ENCODE data around the gene ZNF444. TPM values are rescaled to one million over a fixed set of nuclear protein-coding genes. Genes with fewer than 3 reads are reported as not detected.

The ZNF444 gene
- total and polyA plus RNA-seq, 2 of the 4 experiments (the other 2 are of a cell fraction) = 2.5 to 20.3 TPM

DNA sequence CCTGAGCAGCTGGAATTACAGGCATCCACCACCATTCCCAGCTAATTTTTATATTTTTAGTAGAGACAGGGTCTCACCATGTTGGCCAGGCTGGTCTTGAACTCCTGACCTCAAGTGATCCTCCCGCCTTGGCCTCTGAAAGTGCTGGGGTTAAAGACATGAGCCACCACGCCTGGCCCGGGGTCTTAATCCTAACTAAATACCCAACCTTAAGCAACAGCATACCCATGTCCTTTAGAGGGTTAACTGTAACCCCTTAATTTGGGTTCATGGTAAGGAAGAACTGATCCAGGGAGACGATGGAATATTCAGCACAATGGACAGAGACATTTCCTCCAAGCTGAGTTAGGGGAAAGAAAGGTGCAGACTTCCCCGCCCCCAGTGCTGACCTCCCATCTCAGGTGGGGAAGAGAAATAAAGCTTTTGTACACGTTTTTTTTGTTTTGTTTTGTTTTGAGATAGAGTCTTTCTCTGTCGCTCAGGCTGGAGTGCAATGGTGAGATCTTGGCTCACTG is 26.0 kb downstream of the ZNF444 start:
- H3K4me2 ChIP-seq (ENCODE audit: low read depth, low read length) = no peak overlapping the region
- in situ Hi-C loops (cut with MboI; ENCODE audit: low sequenced_read_pairs) = loop anchor here (5.0 kb wide), 1 partner anchor 85 kb away; no protein-coding TSS in a partner anchor
- H2BK15ac ChIP-seq (ENCODE audit: low read depth, low read length) = no peak overlapping the region
- ChIA-PET CTCF (interaction anchor here (1.3 to 1.8 kb wide), 2 partner anchors 86 to 101 kb away, joined by 4 to 8 read pairs; no protein-coding TSS in a partner anchor), POLR2A (ENCODE audit: unreplicated experiment) (no interaction called here)
- H3K23ac ChIP-seq (ENCODE audit: low read depth, low read length) = no peak overlapping the region
- H4K91ac ChIP-seq (ENCODE audit: insufficient read depth, low read depth, low read length) = no peak overlapping the region
- H3K4me3 ChIP-seq (ENCODE audit: insufficient read depth, low read depth, low read length) = no peak overlapping the region
- no peak overlapping the region for H2AK5ac ChIP-seq (ENCODE audit: low read depth, low read length)
- H3K79me1 ChIP-seq (ENCODE audit: low read depth in 1 of 2, low read length in 2 of 2) = no peaks in the 10 kb centered on the region
- H2AK9ac ChIP-seq (replicated peaks; ENCODE audit: low read depth, low read length, poor library complexity) = no peak overlapping the region
- no peak overlapping the region for H2BK20ac ChIP-seq (ENCODE audit: low read depth, low read length)
- H3K9me3 ChIP-seq (ENCODE audit: control insufficient read depth, insufficient read depth, low read length) = no peaks in the 10 kb centered on the region
- H3K9ac ChIP-seq (ENCODE audit: low read depth, low read length) = no peak overlapping the region
- no TSS peak for BruUV-seq (replicated peaks)
- H3K56ac ChIP-seq (ENCODE audit: extremely low read depth, insufficient read depth, low read length) = no peak overlapping the region
- H3K4me1 ChIP-seq (ENCODE audit: control insufficient read depth, insufficient read depth, low read length) = no peaks in the 10 kb centered on the region
- no peaks in the 10 kb centered on the region for H4K20me1 ChIP-seq (ENCODE audit: insufficient read depth, low read length)
- no peaks in the 10 kb centered on the region for H3K27me3 ChIP-seq (ENCODE audit: control insufficient read depth, insufficient read depth, low read length)
- TF ChIP-seq BHLHE40 (IDR thresholded peaks at IDR 0.05; ENCODE audit: low read depth, low read length) (no peak), MAFK (IDR thresholded peaks at IDR 0.05; ENCODE audit: low read depth, low read length) (no peak), CHD1 (IDR thresholded peaks at IDR 0.05; ENCODE audit: low read depth, low read length) (no peak), MXI1 (IDR thresholded peaks at IDR 0.05; ENCODE audit: borderline replicate concordance, low read depth, low read length) (no peak), NFE2L2 (IDR thresholded peaks at IDR 0.05; ENCODE audit: low read depth, low read length) (no peak), CEBPB (IDR thresholded peaks at IDR 0.05; ENCODE audit: low read depth, low read length) (no peak), MAZ (IDR thresholded peaks at IDR 0.05; ENCODE audit: borderline replicate concordance, low read depth, low read length) (no peak), SMC3 (IDR thresholded peaks at IDR 0.05; ENCODE audit: low read depth, low read length) (no peak), RAD21 (IDR thresholded peaks at IDR 0.05; ENCODE audit: low read length) (no peak), POLR2A (IDR thresholded peaks at IDR 0.05; ENCODE audit: low read depth, low read length) (no peak), RFX5 (IDR thresholded peaks at IDR 0.05; ENCODE audit: low read depth, low read length) (no peak), FOS (IDR thresholded peaks at IDR 0.05; ENCODE audit: low read depth, low read length) (no peak), RCOR1 (IDR thresholded peaks at IDR 0.05; ENCODE audit: insufficient replicate concordance, low read length) (no peak)
- TF ChIP-seq, protein P1, sequence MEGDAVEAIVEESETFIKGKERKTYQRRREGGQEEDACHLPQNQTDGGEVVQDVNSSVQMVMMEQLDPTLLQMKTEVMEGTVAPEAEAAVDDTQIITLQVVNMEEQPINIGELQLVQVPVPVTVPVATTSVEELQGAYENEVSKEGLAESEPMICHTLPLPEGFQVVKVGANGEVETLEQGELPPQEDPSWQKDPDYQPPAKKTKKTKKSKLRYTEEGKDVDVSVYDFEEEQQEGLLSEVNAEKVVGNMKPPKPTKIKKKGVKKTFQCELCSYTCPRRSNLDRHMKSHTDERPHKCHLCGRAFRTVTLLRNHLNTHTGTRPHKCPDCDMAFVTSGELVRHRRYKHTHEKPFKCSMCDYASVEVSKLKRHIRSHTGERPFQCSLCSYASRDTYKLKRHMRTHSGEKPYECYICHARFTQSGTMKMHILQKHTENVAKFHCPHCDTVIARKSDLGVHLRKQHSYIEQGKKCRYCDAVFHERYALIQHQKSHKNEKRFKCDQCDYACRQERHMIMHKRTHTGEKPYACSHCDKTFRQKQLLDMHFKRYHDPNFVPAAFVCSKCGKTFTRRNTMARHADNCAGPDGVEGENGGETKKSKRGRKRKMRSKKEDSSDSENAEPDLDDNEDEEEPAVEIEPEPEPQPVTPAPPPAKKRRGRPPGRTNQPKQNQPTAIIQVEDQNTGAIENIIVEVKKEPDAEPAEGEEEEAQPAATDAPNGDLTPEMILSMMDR (conservative IDR thresholded peaks at IDR 0.05; ENCODE audit: low read depth, low read length) = no peak
- TF ChIP-seq, protein P2, sequence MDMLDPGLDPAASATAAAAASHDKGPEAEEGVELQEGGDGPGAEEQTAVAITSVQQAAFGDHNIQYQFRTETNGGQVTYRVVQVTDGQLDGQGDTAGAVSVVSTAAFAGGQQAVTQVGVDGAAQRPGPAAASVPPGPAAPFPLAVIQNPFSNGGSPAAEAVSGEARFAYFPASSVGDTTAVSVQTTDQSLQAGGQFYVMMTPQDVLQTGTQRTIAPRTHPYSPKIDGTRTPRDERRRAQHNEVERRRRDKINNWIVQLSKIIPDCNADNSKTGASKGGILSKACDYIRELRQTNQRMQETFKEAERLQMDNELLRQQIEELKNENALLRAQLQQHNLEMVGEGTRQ (IDR thresholded peaks at IDR 0.05; ENCODE audit: low read depth, low read length) = no peak
- TF ChIP-seq, protein P3, sequence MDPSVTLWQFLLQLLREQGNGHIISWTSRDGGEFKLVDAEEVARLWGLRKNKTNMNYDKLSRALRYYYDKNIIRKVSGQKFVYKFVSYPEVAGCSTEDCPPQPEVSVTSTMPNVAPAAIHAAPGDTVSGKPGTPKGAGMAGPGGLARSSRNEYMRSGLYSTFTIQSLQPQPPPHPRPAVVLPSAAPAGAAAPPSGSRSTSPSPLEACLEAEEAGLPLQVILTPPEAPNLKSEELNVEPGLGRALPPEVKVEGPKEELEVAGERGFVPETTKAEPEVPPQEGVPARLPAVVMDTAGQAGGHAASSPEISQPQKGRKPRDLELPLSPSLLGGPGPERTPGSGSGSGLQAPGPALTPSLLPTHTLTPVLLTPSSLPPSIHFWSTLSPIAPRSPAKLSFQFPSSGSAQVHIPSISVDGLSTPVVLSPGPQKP (IDR thresholded peaks at IDR 0.05; ENCODE audit: borderline replicate concordance, low read depth, low read length) = no peak
- ATAC-seq (ENCODE audit: low read depth) (no peak), DNase-seq (no peak)
- H3K9me1 ChIP-seq (ENCODE audit: insufficient read depth, low read length) = no peaks in the 10 kb centered on the region
- H3K4ac ChIP-seq (ENCODE audit: low read depth, low read length) = no peak overlapping the region
- no peak overlapping the region for H2BK120ac ChIP-seq (ENCODE audit: low read depth, low read length)
- no peak overlapping the region for H3K14ac ChIP-seq (replicated peaks; ENCODE audit: low read depth, low read length)
- no peak overlapping the region for H2AFZ ChIP-seq (replicated peaks; ENCODE audit: low read length, poor library complexity)
- no peaks in the 10 kb centered on the region for H3K36me3 ChIP-seq (ENCODE audit: control insufficient read depth, insufficient read depth, low read length)
- no peak overlapping the region for H2BK5ac ChIP-seq (ENCODE audit: low read depth, low read length, poor library complexity, severe bottlenecking)
- no peak overlapping the region for H4K5ac ChIP-seq (ENCODE audit: low read depth, low read length)
- no peak overlapping the region for H4K8ac ChIP-seq (ENCODE audit: low read depth in 2 of 2, low read length in 2 of 2)
- H3K27ac ChIP-seq (ENCODE audit: insufficient read depth, low read length) = no peak overlapping the region
- no CpG with 5 or more reads among the region's 7 CpGs for WGBS, 2 experiments (ENCODE audit: extremely low coverage in 2 of 2, insufficient read length in 1 of 2)
- no peak overlapping the region for H3K18ac ChIP-seq (ENCODE audit: low read depth, low read length)
- dilution Hi-C loops (cut with HindIII; ENCODE audit: low sequenced_read_pairs, unreplicated experiment) = no loop called here
- intact Hi-C loops (cut with micrococcal nuclease) = no loop called here
